ENCODE data around the gene RHBDL3. TPM values are rescaled to one million over a fixed set of nuclear protein-coding genes. Genes with fewer than 3 reads are reported as not detected.
A peak's percentile ranks its signal among the peaks of the same experiment; 100 is the strongest.

RHBDL3 gene
- total RNA-seq, 1 donor from 2014 or later: 1.2 TPM

- H3K9me3 Mint-ChIP-seq: no peaks in the 10 kb centered on the region
- peaks cover 52% of the 10 kb centered on the region for H3K27me3 Mint-ChIP-seq (ENCODE audit: low read depth)
- TF ChIP-seq, protein P1, sequence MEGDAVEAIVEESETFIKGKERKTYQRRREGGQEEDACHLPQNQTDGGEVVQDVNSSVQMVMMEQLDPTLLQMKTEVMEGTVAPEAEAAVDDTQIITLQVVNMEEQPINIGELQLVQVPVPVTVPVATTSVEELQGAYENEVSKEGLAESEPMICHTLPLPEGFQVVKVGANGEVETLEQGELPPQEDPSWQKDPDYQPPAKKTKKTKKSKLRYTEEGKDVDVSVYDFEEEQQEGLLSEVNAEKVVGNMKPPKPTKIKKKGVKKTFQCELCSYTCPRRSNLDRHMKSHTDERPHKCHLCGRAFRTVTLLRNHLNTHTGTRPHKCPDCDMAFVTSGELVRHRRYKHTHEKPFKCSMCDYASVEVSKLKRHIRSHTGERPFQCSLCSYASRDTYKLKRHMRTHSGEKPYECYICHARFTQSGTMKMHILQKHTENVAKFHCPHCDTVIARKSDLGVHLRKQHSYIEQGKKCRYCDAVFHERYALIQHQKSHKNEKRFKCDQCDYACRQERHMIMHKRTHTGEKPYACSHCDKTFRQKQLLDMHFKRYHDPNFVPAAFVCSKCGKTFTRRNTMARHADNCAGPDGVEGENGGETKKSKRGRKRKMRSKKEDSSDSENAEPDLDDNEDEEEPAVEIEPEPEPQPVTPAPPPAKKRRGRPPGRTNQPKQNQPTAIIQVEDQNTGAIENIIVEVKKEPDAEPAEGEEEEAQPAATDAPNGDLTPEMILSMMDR (IDR thresholded peaks at IDR 0.05; ENCODE audit: unreplicated experiment): no peak
- H3K27ac Mint-ChIP-seq: no peak overlapping the region
- no peak overlapping the region for H3K4me3 Mint-ChIP-seq
- H3K4me1 Mint-ChIP-seq: peaks cover 6% of the 10 kb centered on the region
- no peak for DNase-seq (ENCODE audit: low spot score in 2 of 2, unreplicated experiment in 2 of 2)
- no peaks in the 10 kb centered on the region for H3K36me3 Mint-ChIP-seq
Observed at GRCh38 chr17:32256012-32256700, 9.5 kb upstream of the RHBDL3 start.

DNA sequence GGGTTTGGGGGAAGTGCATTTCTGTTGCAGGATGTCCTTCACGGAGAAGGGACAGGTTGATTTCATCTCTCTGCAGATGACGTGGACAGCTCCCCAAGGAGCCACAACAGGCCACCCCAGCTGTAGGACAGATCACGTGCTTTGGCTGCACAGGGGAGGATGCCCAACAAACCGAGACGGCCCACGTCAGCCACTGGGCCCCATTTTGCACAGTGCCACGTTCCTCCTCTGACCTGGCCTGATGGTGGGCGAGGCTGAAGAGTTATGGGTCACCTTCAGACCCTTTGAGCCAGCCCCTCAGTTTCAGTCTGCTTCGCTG lies 9.0 kb upstream of the RHBDL3 start:
- no peak overlapping the region for H3K4me3 Mint-ChIP-seq
- no peak overlapping the region for H3K27ac Mint-ChIP-seq
- TF ChIP-seq, protein P1 (IDR thresholded peaks at IDR 0.05; ENCODE audit: unreplicated experiment): no peak
- no peaks in the 10 kb centered on the region for H3K36me3 Mint-ChIP-seq
- no peaks in the 10 kb centered on the region for H3K9me3 Mint-ChIP-seq
- H3K4me1 Mint-ChIP-seq: peaks cover 11% of the 10 kb centered on the region
- peaks cover 53% of the 10 kb centered on the region for H3K27me3 Mint-ChIP-seq (ENCODE audit: low read depth)
- no peak for DNase-seq (ENCODE audit: low spot score in 2 of 2, unreplicated experiment in 2 of 2)

- H3K36me3 Mint-ChIP-seq: no peaks in the 10 kb centered on the region
- H3K27me3 Mint-ChIP-seq (ENCODE audit: low read depth): peaks cover 59% of the 10 kb centered on the region
- no peak overlapping the region for H3K4me3 Mint-ChIP-seq
- no peaks in the 10 kb centered on the region for H3K9me3 Mint-ChIP-seq
- TF ChIP-seq, protein P1 (IDR thresholded peaks at IDR 0.05; ENCODE audit: unreplicated experiment): no peak
- peaks cover 19% of the 10 kb centered on the region for H3K4me1 Mint-ChIP-seq
- H3K27ac Mint-ChIP-seq: no peak overlapping the region
- DNase-seq (ENCODE audit: low spot score in 2 of 2, unreplicated experiment in 2 of 2): no peak
Observed at GRCh38 chr17:32258383-32259140, 7.1 kb upstream of the RHBDL3 start.

- Mint-ChIP-seq H3K36me3 (no peaks in the 10 kb centered on the region), H3K4me3 (no peak overlapping the region), H3K27me3 (ENCODE audit: low read depth) (peaks cover 69% of the 10 kb centered on the region), H3K27ac (no peak overlapping the region), H3K9me3 (no peaks in the 10 kb centered on the region), H3K4me1 (peaks cover 20% of the 10 kb centered on the region)
- no peak for DNase-seq (ENCODE audit: low spot score in 2 of 2, unreplicated experiment in 2 of 2)
- TF ChIP-seq, protein P1 (IDR thresholded peaks at IDR 0.05; ENCODE audit: unreplicated experiment): no peak
Observed at GRCh38 chr17:32259586-32259985, 6.0 kb upstream of the RHBDL3 start.

DNA sequence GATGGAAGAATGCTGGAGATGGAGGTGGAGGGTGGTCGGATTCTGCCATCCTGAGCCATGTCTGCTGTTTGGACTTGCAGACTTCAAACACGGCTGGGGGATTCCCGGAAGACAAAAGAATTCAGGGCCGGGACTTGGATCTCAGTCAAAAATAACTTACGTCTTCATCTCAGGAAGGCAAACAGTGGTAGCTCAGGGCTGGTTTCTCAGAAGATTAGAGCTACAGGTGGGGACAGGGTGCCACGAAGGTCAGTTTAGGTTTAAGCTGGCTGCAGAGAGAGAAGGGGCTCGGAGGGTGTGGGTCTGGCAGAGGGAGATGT lies 4.3 kb upstream of the RHBDL3 start:
- peaks cover 74% of the 10 kb centered on the region for H3K27me3 Mint-ChIP-seq (ENCODE audit: low read depth)
- peaks cover 26% of the 10 kb centered on the region for H3K4me1 Mint-ChIP-seq
- H3K27ac Mint-ChIP-seq: peak overlapping the region; percentile 13

More for the DNA sequence above, 4.3 kb upstream of the RHBDL3 start:
- DNase-seq (ENCODE audit: low spot score in 2 of 2, unreplicated experiment in 2 of 2): no peak
- H3K9me3 Mint-ChIP-seq: no peaks in the 10 kb centered on the region
- H3K4me3 Mint-ChIP-seq: no peak overlapping the region
- H3K36me3 Mint-ChIP-seq: no peaks in the 10 kb centered on the region
- TF ChIP-seq, protein P1 (IDR thresholded peaks at IDR 0.05; ENCODE audit: unreplicated experiment): no peak
